ENCODE results near the gene NFATC1. TPM values are rescaled to one million over a fixed set of nuclear protein-coding genes. Genes with fewer than 3 reads are reported as not detected.

NFATC1 gene
- total RNA-seq, 1 donor from 2014 or later: 52.6 TPM

DNA sequence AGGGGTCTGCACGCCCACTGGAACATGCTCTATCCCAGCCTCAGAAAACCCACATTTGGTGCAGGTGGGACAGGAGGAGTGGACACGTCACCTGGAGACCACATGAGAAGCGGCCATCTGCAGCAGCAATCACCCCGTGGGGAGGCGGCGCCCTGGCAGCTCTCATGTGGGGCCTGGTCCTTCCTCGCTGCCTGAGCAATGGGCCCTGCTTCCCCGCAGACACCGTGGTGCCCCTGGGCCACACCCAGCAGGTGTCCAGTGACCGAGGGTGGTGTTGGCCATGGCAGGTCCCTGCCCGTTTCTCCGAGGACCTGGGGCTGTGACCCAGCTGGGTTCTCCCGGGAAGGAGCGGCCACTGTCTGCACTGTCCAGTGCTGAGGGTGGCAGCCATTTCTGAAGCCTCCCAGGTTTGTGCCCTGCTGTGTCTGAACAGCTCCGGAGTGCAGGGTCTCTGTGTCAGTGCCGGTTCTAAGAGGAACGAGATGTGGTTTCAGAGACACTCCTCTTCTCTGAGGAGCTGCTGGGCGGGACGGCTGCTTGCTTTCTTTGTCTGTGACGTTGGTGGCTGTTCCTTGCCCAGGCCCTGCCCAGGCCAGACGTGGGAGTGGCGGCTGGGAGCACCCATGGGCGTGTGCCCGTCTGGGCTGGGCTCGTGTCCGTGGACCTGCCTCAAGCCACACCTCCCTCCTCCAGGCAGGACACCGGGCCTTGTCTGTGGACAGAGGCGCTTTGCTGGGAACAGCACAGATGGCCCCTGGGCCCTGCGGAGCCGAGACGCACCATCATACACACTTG lies 44.8 kb downstream of the NFATC1 start:
- ATAC-seq (ENCODE audit: low read depth): no peak
- no peak overlapping the region for H3K27ac Mint-ChIP-seq

DNA sequence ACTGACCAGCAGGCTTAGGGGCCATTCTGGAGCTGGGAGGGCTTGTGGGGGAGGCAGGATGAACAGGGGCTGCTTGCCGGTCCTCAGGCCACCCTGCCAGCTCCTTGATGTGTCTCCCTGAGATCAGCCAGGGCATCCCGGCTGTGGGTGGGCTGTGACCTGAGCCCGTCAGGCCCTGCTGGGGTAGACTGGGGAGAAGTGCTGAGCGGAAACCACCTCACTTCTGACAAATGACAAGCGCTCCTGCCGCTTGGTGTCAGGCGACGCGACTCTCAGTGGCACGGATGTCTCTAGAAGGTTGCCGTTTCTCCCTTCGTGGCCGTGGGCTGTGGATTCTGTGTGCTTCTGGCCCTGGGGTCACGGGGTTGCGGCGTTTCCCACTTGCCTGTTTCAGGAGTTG lies 45.7 kb downstream of the NFATC1 start:
- H3K27ac Mint-ChIP-seq: no peak overlapping the region
- H3K27me3 Mint-ChIP-seq: no peaks in the 10 kb centered on the region
- no peak overlapping the region for H3K4me3 Mint-ChIP-seq
- peaks cover 73% of the 10 kb centered on the region for H3K4me1 Mint-ChIP-seq
- TF ChIP-seq, protein P1, sequence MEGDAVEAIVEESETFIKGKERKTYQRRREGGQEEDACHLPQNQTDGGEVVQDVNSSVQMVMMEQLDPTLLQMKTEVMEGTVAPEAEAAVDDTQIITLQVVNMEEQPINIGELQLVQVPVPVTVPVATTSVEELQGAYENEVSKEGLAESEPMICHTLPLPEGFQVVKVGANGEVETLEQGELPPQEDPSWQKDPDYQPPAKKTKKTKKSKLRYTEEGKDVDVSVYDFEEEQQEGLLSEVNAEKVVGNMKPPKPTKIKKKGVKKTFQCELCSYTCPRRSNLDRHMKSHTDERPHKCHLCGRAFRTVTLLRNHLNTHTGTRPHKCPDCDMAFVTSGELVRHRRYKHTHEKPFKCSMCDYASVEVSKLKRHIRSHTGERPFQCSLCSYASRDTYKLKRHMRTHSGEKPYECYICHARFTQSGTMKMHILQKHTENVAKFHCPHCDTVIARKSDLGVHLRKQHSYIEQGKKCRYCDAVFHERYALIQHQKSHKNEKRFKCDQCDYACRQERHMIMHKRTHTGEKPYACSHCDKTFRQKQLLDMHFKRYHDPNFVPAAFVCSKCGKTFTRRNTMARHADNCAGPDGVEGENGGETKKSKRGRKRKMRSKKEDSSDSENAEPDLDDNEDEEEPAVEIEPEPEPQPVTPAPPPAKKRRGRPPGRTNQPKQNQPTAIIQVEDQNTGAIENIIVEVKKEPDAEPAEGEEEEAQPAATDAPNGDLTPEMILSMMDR (IDR thresholded peaks at IDR 0.05): no peak
- intact Hi-C loops (cut with micrococcal nuclease): no loop called here
- POLR2A ChIA-PET: no interaction called here
- H3K36me3 Mint-ChIP-seq (ENCODE audit: low read depth): peaks cover 41% of the 10 kb centered on the region
- no peak for ATAC-seq (ENCODE audit: low read depth)
- H3K9me3 Mint-ChIP-seq: no peaks in the 10 kb centered on the region
- DNase-seq: no peak
- CTCF ChIA-PET: no interaction called here

More for the DNA sequence above, 44.8 kb downstream of the NFATC1 start:
- intact Hi-C loops (cut with micrococcal nuclease): no loop called here
- CTCF ChIA-PET: no interaction called here
- TF ChIP-seq, protein P1 (IDR thresholded peaks at IDR 0.05): no peak
- Mint-ChIP-seq H3K4me1 (peaks cover 76% of the 10 kb centered on the region), H3K27me3 (no peaks in the 10 kb centered on the region), H3K9me3 (no peaks in the 10 kb centered on the region), H3K36me3 (ENCODE audit: low read depth) (peaks cover 41% of the 10 kb centered on the region), H3K4me3 (no peak overlapping the region)
- POLR2A ChIA-PET: no interaction called here
- DNase-seq: no peak

DNA sequence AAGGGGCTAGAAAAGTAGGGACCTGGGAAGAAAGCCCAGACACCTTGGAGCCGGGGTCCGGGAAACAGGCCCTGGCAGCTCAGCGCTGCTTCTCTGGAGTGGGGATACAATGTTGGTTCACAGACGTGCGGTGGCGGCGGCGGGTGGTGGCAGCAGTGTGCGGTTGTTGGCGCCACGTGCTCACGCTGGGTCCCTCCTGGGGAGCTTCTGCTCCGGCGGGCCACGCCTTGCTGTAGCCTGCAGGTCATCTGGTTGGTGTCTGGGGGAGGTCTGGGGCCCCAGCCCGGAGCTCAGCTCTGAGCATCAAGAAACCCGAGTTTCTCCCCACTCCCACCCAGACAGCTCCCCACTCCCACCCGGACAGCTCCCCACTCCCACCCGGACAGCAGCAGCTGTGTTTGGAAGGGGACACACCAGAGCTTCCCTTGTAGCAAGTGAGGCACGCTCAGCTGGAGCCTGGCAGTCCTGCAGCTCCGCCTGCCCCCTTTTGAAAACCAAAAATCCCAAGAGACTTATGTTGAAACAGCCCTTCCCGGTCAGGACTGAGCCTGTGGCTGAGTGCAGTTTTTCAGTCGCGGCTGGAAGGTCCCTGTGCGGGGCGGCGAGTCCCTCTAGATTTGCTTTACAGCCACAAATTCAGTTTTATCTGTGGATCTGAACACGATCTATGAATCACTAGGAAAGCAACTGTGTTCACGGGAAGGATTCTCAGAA lies 46.9 kb downstream of the NFATC1 start:
- DNase-seq (no peak), ATAC-seq (ENCODE audit: low read depth) (peak; percentile 76)
- H3K4me1 Mint-ChIP-seq: peaks cover 67% of the 10 kb centered on the region
- H3K27ac Mint-ChIP-seq: peak overlapping the region; percentile 74
- no peaks in the 10 kb centered on the region for H3K9me3 Mint-ChIP-seq
- ChIA-PET CTCF (interaction anchor here (0.7 to 1.5 kb wide), 7 partner anchors 12 to 200 kb away, joined by 3 to 9 read pairs (median 3); no protein-coding TSS in a partner anchor), POLR2A (interaction anchor here (0.7 to 1.7 kb wide), 7 partner anchors 23 to 81 kb away, joined by 3 to 7 read pairs (median 6); no protein-coding TSS in a partner anchor)
- no peaks in the 10 kb centered on the region for H3K27me3 Mint-ChIP-seq
- peak overlapping the region; percentile 12 for H3K4me3 Mint-ChIP-seq
- TF ChIP-seq, protein P1 (IDR thresholded peaks at IDR 0.05): no peak
- H3K36me3 Mint-ChIP-seq (ENCODE audit: low read depth): peaks cover 47% of the 10 kb centered on the region
- intact Hi-C loops (cut with micrococcal nuclease): loop anchor here (1.0 kb wide), 1 partner anchor 18 kb away; no protein-coding TSS in a partner anchor

DNA sequence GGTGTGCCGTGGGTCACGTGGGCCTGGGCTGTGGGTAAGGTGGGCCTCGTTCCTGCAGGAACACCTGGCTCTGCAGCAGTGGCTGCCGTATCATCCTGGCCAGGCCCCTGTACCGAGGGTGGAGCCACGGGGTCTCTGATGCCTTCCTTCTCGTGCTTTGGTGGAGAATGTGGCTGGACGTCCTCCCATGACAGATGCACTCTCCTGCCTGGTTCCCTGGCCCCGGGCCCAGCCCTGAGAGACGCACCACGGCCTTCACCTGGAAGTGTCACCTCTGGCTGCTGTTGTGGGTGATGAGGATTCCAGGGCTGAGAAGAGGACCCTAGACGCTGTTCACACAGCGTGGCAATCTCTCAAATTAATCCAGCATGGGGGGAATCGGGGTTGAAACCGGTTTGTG lies 49.5 kb downstream of the NFATC1 start:
- CTCF ChIA-PET: no interaction called here
- ATAC-seq (ENCODE audit: low read depth): no peak
- intact Hi-C loops (cut with micrococcal nuclease): no loop called here

More for the DNA sequence above, 49.5 kb downstream of the NFATC1 start:
- Mint-ChIP-seq H3K36me3 (ENCODE audit: low read depth) (peaks cover 44% of the 10 kb centered on the region), H3K27me3 (no peaks in the 10 kb centered on the region), H3K4me1 (peaks cover 43% of the 10 kb centered on the region), H3K4me3 (no peak overlapping the region), H3K27ac (no peak overlapping the region), H3K9me3 (no peaks in the 10 kb centered on the region)
- no peak for DNase-seq
- POLR2A ChIA-PET: no interaction called here
- TF ChIP-seq, protein P1 (IDR thresholded peaks at IDR 0.05): no peak

Measured in activated B cell treated with CpG ODN at 0.5 μM for 24 hours (primary cell).